Measurements from ENCODE around the gene LLGL2. TPM values are rescaled to one million over a fixed set of nuclear protein-coding genes. Genes with fewer than 3 reads are reported as not detected.

The LLGL2 gene
- total RNA-seq, 2 donors from 2014 or later: 21.4 to 34.1 TPM

DNA sequence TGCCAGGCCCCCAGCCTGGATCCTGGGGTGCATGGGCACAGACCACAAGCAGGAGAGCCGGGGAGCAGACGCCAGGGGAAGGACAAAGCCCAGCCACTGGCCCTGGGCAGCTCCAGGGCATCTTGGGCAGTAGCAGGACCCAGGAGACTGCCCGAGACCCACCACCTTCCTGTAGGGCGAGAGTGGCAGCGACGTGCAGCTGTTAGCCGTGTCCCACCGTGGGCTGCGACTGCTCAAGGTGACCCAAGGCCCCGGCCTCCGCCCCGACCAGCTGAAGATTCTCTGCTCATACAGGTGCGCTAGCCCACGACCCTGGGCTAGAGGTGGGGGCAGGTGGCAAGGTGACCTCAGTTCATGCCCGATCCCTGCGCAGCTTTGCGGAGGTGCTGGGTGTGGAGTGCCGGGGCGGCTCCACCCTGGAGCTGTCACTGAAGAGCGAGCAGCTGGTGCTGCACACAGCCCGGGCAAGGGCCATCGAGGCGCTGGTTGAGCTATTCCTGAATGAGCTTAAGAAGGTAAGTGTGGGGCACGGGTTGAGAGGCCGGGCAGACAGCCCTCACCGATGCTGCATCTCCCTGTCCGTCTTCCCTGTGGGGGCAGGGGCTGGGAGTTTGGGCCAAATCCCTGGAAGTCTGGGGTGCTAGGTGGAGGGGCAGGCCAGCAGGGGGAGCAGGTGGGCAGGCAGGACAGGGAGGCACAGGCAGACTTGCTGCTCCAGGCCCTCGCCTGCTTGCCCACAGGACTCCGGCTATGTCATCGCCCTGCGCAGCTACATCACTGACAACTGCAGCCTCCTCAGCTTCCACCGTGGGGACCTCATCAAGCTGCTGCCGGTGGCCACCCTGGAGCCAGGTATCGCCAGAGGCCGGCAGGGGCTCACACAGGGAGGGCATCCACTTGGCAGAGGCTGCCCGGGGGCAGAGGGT is 94.3 kb downstream of the LLGL2 start:
- H3K9me3 Mint-ChIP-seq: no peaks in the 10 kb centered on the region
- H3K4me3 Mint-ChIP-seq: no peak overlapping the region
- no peaks in the 10 kb centered on the region for H3K36me3 Mint-ChIP-seq
- ATAC-seq (no peak), DNase-seq (ENCODE audit: low spot score) (no peak)
- H3K27me3 Mint-ChIP-seq: no peaks in the 10 kb centered on the region
- no peak overlapping the region for H3K27ac Mint-ChIP-seq
- H3K4me1 Mint-ChIP-seq (ENCODE audit: low read depth in 2 of 2): peaks cover 0 to 2% of the 10 kb centered on the region in 2 donors

DNA sequence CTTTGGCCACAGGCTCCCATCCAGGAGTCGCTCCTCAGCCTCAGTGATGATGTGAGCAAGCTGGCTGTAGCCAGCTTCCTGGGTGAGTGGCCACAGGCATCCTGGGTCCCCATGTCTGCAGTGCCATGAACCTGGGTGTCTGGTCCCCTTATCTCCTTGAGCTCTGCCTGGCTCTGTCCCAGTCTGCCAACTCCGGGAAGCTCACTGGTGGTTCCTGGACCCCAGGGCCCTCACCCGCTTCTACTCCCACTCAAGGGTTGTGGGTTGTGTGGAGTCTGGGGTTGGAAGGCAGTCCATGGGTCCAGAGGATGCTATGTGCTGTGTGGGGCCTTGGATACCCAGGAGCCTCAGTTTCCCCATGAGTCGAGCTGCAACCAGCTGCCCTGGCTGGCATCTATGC is 96.0 kb downstream of the LLGL2 start:
- DNase-seq (ENCODE audit: low spot score): no peak
- Mint-ChIP-seq H3K36me3 (no peaks in the 10 kb centered on the region), H3K27ac (no peak overlapping the region), H3K4me3 (no peak overlapping the region), H3K4me1 (ENCODE audit: low read depth in 2 of 2) (peaks cover 0 to 2% of the 10 kb centered on the region in 2 donors), H3K27me3 (no peaks in the 10 kb centered on the region), H3K9me3 (no peaks in the 10 kb centered on the region)
- ATAC-seq: no peak

DNA sequence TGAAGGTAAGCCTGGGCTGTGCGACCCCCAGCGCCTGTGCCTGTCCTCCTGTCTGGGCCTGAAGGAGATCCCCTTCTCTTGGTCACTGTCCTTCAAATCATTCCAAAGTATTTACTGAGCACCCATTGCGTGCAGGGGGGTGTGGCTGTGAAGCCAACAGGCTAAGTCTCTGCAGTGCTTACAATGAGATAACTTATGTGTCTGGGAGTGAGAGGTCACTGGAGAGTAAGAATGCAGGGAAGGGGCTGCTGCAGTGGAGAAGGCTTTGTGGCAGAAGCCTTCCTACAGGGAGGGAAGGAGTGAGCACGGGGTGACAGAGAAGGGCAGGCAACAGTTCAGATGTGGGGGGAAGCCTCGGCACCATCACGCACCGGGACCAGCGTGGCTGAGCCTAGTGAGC is 96.6 kb downstream of the LLGL2 start:
- peaks cover 0 to 2% of the 10 kb centered on the region in 2 donors for H3K4me1 Mint-ChIP-seq (ENCODE audit: low read depth in 2 of 2)
- no peaks in the 10 kb centered on the region for H3K9me3 Mint-ChIP-seq
- no peaks in the 10 kb centered on the region for H3K36me3 Mint-ChIP-seq
- ATAC-seq (no peak), DNase-seq (ENCODE audit: low spot score) (no peak)
- no peaks in the 10 kb centered on the region for H3K27me3 Mint-ChIP-seq
- no peak overlapping the region for H3K27ac Mint-ChIP-seq
- H3K4me3 Mint-ChIP-seq: no peak overlapping the region

DNA sequence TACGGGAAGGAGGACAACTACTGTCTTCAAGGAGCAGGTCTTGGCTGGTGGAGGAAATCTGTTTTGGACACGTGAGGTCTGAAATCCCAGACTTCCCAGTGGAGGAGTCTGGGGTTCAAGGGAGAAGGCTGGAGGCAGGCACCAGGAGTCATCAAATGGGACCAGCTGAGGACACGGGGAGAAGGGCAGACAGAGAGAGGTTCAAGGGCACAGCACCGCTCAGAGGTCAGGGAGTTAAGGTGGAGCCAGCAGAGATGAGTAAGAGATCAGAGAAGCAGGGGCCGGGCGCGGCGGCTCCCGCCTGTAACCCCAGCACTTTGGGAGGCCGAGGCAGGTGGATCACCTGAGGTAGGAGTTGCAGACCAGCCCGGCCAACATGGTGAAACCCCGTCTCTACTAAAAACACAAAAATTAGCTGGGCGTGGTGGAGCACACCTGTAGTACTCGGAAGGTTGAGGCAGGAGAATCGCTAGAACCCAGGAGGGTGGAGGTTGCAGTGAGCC is 97.3 kb downstream of the LLGL2 start:
- Mint-ChIP-seq H3K4me1 (ENCODE audit: low read depth in 2 of 2) (peaks cover 0 to 2% of the 10 kb centered on the region in 2 donors), H3K27ac (no peak overlapping the region), H3K9me3 (no peaks in the 10 kb centered on the region), H3K4me3 (no peak overlapping the region), H3K27me3 (no peaks in the 10 kb centered on the region), H3K36me3 (no peaks in the 10 kb centered on the region)
- DNase-seq (ENCODE audit: low spot score) (no peak), ATAC-seq (no peak)

DNA sequence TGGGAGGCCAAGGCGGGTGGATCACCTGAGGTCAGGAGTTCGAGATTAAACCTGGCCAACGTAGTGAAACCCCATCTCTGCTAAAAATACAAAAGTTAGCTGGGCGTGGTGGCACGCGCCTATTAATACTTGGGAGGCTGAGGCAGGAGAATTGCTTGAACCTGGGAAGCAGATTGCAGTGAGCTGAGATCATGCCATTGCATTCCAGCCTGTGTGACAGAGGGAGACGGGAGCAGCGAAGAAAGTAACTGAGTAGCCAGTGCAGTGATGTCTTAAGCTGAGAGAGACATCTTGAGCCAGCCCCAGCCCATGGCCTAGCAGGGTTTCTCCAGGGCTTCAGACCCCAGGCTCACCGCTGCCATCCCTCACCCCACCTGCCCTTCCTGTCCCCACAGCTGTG is 97.9 kb downstream of the LLGL2 start:
- no peaks in the 10 kb centered on the region for H3K36me3 Mint-ChIP-seq
- H3K9me3 Mint-ChIP-seq: no peaks in the 10 kb centered on the region
- no peak overlapping the region for H3K4me3 Mint-ChIP-seq
- no peak for DNase-seq (ENCODE audit: low spot score)
- peaks cover 0 to 2% of the 10 kb centered on the region in 2 donors for H3K4me1 Mint-ChIP-seq (ENCODE audit: low read depth in 2 of 2)
- H3K27me3 Mint-ChIP-seq: no peaks in the 10 kb centered on the region
- ATAC-seq: no peak
- H3K27ac Mint-ChIP-seq: no peak overlapping the region

DNA sequence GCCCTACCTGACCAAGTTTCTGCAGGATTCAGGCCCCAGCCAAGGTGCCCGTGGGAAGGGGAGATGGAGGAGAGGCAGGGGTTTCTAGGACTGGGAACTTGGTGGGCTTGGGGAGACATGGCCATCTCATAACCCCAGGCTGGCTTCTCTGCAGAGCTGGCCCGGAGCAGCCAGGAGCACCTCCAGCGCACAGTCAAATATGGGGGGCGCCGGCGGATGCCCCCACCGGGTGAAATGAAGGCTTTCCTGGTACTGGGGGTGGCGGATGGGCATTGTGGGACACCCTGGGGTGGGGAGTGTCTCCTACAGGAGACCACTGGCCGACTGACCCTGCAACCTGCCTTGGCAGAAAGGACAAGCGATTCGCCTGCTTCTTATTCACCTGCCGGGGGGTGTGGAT is 98.5 kb downstream of the LLGL2 start:
- H3K4me3 Mint-ChIP-seq: no peak overlapping the region
- no peak overlapping the region for H3K27ac Mint-ChIP-seq
- no peak for DNase-seq (ENCODE audit: low spot score)
- no peak for ATAC-seq
- no peaks in the 10 kb centered on the region for H3K27me3 Mint-ChIP-seq
- H3K4me1 Mint-ChIP-seq (ENCODE audit: low read depth in 2 of 2): peaks cover 0 to 2% of the 10 kb centered on the region in 2 donors
- no peaks in the 10 kb centered on the region for H3K36me3 Mint-ChIP-seq
- no peaks in the 10 kb centered on the region for H3K9me3 Mint-ChIP-seq

Other genes with a start within 250 kb of the LLGL2 start
- 100 to 1,000 TPM in 1 of 2 donors, 10 to 100 TPM in 1; 53.0 to 140 TPM for gene SLC25A19, start 236.3 kb upstream of the LLGL2 start, total RNA-seq
- gene GRB2, start 120.0 kb upstream of the LLGL2 start, total RNA-seq: 100 to 1,000 TPM; 198 to 235 TPM
- 100 to 1,000 TPM in 1 of 2 donors, 10 to 100 TPM in 1; 69.9 to 106 TPM for gene TMEM94, start 69.1 kb upstream of the LLGL2 start, total RNA-seq
- under 1 TPM; 0.33 to 0.98 TPM for gene CASKIN2, start 10.2 kb upstream of the LLGL2 start, total RNA-seq
- gene TSEN54, start 9.2 kb upstream of the LLGL2 start, total RNA-seq: 100 to 1,000 TPM in 1 of 2 donors, 10 to 100 TPM in 1; 37.5 to 106 TPM
- 10 to 100 TPM; 49.0 to 66.7 TPM for gene MYO15B, start 62.1 kb downstream of the LLGL2 start, total RNA-seq
- under 1 TPM; 0.29 to 0.36 TPM for gene SMIM5, start 107.7 kb downstream of the LLGL2 start, total RNA-seq
- 10 to 100 TPM; 32.6 to 59.7 TPM for gene RECQL5, start 141.5 kb downstream of the LLGL2 start, total RNA-seq
- gene SAP30BP, start 141.6 kb downstream of the LLGL2 start, total RNA-seq: 100 to 1,000 TPM; 129 TPM
- under 1 TPM in 1 of 2 donors, not detected in 1; 0.90 TPM for gene ITGB4, start 195.8 kb downstream of the LLGL2 start, total RNA-seq
- gene GALK1, start 239.5 kb downstream of the LLGL2 start, total RNA-seq: 10 to 100 TPM; 13.7 to 31.1 TPM

All from natural killer cell treated with Interleukin-12 subunit alpha and Interleukin-12 subunit beta and Interleukin-15 and Interleukin-18, amount 100 ng/mL, for 72 hours (primary cell).